HG02623 (cell line): ENCODE measurements around the gene PRPSAP1.

ENCODE experiments used
- ATAC-seq: cut with Tn5 transposase; IDR thresholded peaks from one replicate; pipeline ENCODE4 v1.9.1; 2021; ENCODE audit warnings: moderate library complexity; ENCODE audit not compliant: unreplicated experiment

The PRPSAP1 gene

DNA sequence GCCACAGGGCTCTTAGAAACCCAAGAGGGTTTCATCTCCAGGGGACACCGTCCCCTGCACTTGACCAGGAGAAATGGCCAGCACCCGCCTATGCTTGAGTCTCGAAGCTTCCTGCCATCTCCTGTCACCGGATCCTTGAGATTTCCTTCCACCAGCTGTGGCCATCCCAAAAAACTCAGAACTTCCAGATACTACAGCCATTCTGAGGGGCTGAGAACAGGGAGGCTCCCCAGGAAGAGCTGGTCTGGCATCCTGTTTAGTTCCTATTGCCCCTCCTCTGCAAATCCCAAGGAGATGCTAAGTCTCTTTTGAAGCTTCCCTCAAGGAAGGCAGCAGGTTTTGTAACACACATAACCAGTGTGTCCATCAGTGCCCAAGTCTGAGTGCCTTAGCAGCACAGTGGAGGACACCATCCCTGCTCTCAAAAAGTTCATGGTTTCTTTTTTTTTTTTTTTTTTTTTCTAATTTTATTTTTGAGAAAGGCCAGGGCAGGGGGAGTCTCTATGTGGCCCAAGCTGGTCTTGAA is 86.6 kb downstream of the PRPSAP1 start:
- no peak for ATAC-seq

DNA sequence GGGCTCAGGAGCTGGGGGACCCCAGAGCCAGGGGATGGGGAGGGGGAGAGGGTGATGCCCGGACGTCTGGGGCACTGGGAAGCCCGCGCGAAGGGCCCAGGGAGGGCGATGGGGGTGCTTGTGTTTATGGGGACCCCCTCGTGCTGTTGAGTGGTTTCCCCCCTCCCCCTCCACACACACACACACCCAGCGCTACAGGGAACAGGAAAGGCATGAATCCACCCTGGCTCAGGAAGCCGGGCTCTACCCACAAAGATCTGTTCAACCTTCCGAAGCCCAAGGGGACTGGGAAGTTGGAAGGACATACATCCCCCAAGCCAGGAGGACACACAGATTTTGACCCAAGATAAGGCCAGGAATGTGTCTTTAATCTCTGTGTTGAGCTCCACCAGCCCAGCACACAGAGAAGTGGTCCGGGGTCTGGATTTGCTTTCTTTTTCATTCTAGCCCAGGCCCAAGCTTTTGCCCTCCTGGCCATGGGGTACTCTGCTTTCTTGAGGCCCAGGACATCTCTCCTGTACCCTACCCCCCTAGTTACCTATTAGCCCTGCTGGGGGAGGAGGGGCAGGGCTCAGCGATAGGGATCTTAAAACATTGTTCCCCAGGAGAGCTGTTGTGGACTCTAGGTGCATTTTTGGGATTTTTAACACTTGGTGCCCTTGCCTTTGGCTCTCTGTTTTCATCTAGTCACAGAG is 87.3 kb downstream of the PRPSAP1 start:
- ATAC-seq = no peak

DNA sequence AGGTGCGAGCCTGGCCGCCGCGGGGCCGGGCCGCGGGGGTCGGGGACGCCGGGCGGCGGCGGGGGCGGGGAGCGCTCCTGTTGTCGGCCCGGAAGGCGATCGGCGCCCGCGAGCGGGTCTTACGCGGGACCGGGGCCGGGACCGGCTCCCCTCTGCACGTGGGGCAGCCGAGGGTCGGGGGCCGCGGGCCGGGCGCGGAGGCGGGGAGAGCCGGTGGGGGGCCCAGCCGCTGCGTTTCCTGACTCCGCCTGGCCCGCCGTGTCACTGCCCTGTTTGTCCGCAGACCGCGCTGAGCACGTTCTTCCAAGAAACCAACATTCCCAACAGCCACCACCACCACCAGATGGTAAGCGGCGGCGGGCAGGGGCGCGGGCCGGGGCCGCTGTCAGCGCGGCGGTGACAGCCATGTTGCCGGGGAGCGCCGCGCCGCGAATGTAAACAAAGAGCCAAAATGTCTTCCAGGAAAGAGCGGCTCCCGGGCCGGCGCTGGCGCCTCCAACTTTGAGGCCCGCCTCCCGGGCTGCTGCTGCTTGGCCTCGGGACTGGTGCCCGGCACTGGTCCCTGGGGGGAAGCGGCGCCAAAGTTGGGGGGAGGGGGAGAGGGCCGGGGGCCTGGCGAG is 88.0 kb downstream of the PRPSAP1 start:
- ATAC-seq = no peak

DNA sequence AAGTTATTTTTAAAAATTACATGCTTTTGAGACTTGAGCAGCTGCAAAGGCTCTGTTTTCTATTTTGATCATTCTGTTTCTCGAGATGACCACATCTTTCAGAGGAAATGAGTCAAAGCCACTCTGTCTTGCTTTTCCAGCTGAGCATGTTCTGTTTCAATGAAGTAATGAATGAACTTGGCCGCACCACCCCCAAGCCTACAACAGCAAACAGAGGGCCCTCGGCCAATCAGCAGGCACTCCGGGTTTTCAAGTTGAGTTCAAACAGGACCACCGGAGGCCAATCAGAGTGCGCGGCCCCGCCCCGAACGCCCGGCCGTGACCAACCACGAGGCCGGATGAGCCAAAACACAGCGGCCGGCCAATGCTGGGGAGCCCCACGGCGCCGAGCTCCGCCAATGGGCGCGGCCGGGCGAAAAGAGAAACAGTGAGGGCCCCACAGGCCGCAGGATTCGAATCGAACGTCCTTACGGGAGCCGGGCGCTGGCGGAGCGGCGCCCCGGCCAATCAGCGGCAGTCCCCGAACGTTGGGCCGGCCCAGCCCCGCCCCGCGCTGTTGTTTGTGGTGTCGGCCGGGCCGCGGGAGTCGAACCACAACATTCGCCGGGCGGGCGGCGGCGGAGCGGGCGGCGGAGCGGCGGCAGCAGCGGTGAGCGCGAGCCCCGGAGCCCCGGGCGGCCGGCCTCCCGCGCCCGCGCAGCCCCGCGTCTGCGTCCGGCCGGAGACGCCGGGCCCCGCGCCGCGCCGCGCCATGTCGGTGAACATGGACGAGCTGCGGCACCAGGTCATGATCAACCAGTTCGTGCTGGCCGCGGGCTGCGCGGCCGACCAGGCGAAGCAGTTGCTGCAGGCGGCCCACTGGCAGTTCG is 88.7 kb downstream of the PRPSAP1 start, which contains the start of gene UBALD2:
Gene UBALD2, plus strand, starts transcription at position 594 of the 869 bp plus-strand sequence. Its CDS starts 158 bp downstream, at position 752.
- peak; percentile 78 for ATAC-seq

DNA sequence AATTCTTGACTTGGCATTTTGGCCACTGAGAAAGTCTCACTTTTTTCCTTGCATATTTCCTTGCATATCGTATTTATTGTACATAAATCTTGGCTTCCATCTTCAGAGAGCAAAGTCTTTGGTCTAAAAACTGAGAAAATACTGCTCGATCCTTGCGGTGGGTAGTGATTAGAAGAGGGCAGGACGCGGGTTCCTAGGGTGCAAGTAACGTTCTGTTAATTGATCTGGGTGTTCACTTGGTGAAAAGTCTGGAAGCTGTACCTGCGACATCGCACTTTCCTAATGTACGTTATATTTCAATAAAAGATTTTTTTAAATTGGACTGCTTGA is 89.3 kb downstream of the PRPSAP1 start:
- ATAC-seq = no peak

DNA sequence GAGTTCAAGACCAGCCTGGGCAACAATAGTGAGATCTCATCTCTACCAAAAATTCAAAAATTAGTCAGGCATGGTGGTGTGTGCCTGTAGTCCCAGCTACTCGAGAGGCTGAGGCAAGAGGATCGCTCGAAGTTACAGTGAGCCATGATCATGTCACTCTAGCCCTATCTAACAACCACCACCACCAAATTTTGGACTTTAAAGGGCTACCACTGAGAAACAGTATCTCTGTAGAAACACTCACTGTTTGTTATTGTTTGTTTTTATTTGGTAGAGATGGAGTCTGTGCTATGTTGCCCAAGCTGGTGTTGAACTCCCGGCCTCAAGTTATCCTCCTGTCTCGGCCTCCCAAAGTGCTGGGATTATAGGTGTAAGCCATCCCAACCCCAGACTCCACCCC is 89.8 kb downstream of the PRPSAP1 start:
- no peak for ATAC-seq

DNA sequence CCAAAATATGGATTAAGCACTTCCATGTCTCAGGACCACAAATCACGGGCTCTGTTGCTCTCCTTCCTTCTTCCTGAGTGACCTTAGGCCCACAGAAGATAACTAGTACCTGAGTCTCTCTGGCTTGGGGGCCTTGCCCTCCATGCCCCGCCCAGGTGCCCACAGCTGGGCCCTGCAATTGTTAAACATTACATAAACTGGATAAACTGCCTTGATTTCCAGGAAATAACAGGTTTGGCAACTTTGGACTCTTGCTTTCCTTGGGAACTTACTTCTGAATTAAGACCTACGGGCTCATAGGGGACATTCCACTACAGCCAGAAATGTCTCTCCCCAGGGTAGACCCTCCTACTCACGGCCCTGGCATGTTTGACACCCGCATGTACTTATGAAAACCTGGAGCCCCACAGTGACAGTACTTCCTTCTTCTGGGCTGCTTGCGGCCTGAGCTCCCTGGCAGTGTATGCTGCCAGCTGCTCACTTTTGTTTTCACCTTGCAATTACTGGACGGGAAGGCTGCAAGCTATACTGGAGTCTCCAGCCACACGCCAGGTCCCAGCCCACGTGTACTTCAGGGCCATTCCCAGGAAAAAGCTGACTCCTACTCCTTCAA is 90.9 kb downstream of the PRPSAP1 start:
- no peak for ATAC-seq

DNA sequence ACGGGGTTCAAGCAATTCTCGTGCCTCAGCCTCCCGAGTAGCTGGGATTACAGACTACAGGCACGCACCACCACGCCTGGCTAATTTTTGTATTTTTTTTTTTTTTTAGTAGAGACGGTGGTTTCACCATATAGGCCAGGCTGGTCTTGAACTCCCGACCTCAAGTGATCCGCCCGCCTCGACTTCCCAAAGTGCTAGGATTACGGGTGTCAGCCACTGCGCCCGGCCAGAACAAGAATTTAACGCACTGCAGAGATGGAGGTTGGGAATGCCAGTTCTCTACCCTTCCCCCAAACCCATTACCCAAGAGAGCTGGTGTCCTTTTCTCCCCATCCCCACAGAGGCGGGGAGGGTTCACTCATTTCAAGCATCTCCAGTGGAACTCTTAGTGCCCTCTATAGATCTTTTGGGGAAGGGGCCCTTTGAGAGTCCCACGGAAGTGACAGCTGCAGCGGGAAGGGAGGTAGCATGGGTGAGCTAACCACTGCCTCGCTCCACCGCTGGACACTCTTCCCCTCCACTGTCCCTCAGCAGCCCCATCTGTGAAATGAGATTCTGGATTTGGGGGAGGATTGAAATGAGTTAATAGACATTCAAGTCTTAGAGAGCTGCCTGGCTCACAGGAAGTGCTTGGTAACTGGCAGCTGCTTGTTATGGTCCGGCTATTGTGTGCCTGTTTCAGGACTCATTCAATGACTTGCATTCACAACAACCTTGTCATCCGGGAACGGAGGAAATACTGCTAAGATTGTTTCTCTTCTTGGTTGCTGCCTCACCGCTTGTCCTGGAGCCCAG is 92.1 kb downstream of the PRPSAP1 start:
- ATAC-seq = no peak

DNA sequence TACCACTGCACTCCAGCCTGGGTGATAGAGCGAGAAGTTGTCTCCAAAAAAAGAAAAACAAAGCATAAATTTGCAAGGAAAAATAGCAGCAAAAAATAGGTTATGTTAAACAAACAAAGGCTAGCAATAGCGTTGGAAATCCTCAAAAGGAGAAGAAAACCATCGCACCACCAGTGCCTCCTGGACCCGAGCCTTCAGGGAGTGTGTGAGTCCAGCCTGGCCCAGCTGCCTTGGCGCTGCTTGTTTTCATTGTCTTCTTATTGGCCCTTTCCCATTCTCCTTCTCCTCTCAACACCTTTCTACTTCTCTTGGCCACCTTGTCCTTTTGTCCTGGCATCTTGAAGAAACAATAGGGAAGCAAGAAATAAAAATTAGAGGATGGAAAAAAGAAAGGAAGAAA is 93.0 kb downstream of the PRPSAP1 start:
- ATAC-seq = no peak

DNA sequence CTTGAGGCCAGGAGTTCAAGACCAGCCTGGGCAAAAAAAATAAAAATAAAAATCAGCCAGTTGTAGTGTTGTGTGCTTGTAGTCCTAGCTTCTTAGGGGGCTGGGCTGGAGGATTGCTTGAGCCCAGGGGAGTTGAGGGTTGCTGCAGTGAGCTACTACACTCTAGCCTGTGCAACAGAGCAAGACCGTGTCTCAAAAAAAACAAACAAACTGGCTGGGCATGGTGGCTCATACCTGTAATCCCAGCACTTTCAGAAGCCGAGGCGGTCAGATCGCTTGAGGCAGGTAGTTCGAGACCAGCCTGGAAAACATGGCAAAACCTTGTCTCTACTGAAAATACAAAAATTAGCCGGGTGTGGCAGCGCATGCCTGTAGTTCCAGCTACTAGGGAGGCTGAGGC is 93.5 kb downstream of the PRPSAP1 start:
- ATAC-seq = no peak
